Smooth muscle cell (in vitro differentiated cells): ENCODE data around the gene SERINC5. TPM values are rescaled to one million over a fixed set of nuclear protein-coding genes. Genes with fewer than 3 reads are reported as not detected.
A peak's percentile ranks its signal among the peaks of the same experiment; 100 is the strongest.

Experiments
- DNase-seq: peaks from one replicate; lab custom pipeline; 2025; ENCODE audit not compliant: unreplicated experiment; lab: John Stamatoyannopoulos, UW
- H2AFZ ChIP-seq: fragments of 200-600 bp; sonication (generic); 2 replicates; pipeline ENCODE4 v1.6.0; 2016; ENCODE audit warnings: antibody characterized with exemption, low read depth, mild to moderate bottlenecking
- H3F3A ChIP-seq: fragments of 200-600 bp; sonication (generic); 2 replicates; pipeline ENCODE4 v1.6.0; 2017; ENCODE audit warnings: antibody characterized with exemption, low read depth
- H3K27ac ChIP-seq: fragments of 200-600 bp; sonication (generic); 2 replicates; pipeline ENCODE4 v1.5.1; 2016; ENCODE audit warnings: low read depth, mild to moderate bottlenecking
- H3K27me3 ChIP-seq: fragments of 200-600 bp; sonication (generic); 2 replicates; pipeline ENCODE4 v1.6.1; 2016; ENCODE audit warnings: low read depth, mild to moderate bottlenecking
- H3K36me3 ChIP-seq: fragments of 200-600 bp; sonication (generic); 2 replicates; pipeline ENCODE4 v1.5.1; 2016; ENCODE audit warnings: low read depth
- H3K4me1 ChIP-seq: fragments of 200-600 bp; sonication (generic); 2 replicates; pipeline ENCODE4 v1.5.1; 2016; ENCODE audit warnings: low read depth
- H3K4me2 ChIP-seq: fragments of 200-600 bp; sonication (generic); 2 replicates; pipeline ENCODE4 v1.6.0; 2016; ENCODE audit warnings: mild to moderate bottlenecking
- H3K4me3 ChIP-seq: fragments of 200-600 bp; sonication (generic); 2 replicates; pipeline ENCODE4 v1.5.1; 2016; ENCODE audit warnings: mild to moderate bottlenecking
- H3K79me2 ChIP-seq: fragments of 200-600 bp; sonication (generic); 2 replicates; pipeline ENCODE4 v1.6.0; 2016; ENCODE audit warnings: low read depth, mild to moderate bottlenecking
- H3K9ac ChIP-seq: fragments of 200-600 bp; sonication (generic); 2 replicates; pipeline ENCODE4 v1.6.0; 2016; ENCODE audit warnings: low read depth
- H3K9me3 ChIP-seq: fragments of 200-600 bp; sonication (generic); replicated peaks from 2 replicates; pipeline ENCODE4 v1.5.1; 2016; ENCODE audit warnings: low read depth
- H4K20me1 ChIP-seq: fragments of 200-600 bp; sonication (generic); 2 replicates; pipeline ENCODE4 v1.6.0; 2016; ENCODE audit warnings: low read depth
- CTCF ChIP-seq: fragments of 200-600 bp; sonication (generic); IDR thresholded peaks from 2 replicates; pipeline ENCODE4 v1.5.1; 2017; ENCODE audit warnings: borderline replicate concordance, mild to moderate bottlenecking, antibody characterized with exemption; ENCODE audit not compliant: insufficient read depth, poor library complexity, severe bottlenecking
- WGBS: methylation state at CpG from one replicate; pipeline ENCODE4 v1.1.7; 2016; ENCODE audit warnings: low lambda C conversion rate; 5-methylcytosine and 5-hydroxymethylcytosine counted together
- polyA plus RNA-seq: library from polyadenylated mRNA; unstranded; fragments of >200 nt; fragmentation: Nextera tagmentation; extraction: Ambion mirVana; gene quantifications from 2 replicates; pipeline ENCODE4 v1.2.1, GENCODE V29; 2016
- total RNA-seq: library from RNA; depleted of rRNA; stranded (reverse); fragments of >200 nt; gene quantifications from 2 replicates; pipeline ENCODE4 v1.2.3, GENCODE V29; 2014

The SERINC5 gene
- total and polyA plus RNA-seq, 2 experiments from 2014 or later = 4.5 to 37.0 TPM

- TF ChIP-seq CTCF = no peak
- Histone ChIP-seq H3K36me3 (no peaks in the 10 kb centered on the region), H3K79me2 (peaks cover 96% of the 10 kb centered on the region), H3K27ac (no peak overlapping the region), H3K9me3 (no peaks in the 10 kb centered on the region), H3K4me3 (no peak overlapping the region), H3K27me3 (no peaks in the 10 kb centered on the region), H3K4me1 (peaks cover 3% of the 10 kb centered on the region), H3K4me2 (no peak overlapping the region), H4K20me1 (peaks cover 41% of the 10 kb centered on the region), H2AFZ (no peak overlapping the region), H3F3A (no peaks in the 10 kb centered on the region), H3K9ac (no peak overlapping the region)
- WGBS = 87% methylated on average over 5 of the region's 5 CpGs
- no peak for DNase-seq
Measured at GRCh38 chr5:80234116-80234948, 21.5 kb downstream of the SERINC5 start.

GRCh38 chr5:80231693-80232092, 24.2 kb downstream of the SERINC5 start:
- WGBS = 100% methylated on average over 1 of the region's 1 CpG
- Histone ChIP-seq H3K27me3 (no peaks in the 10 kb centered on the region), H3K27ac (peak overlapping the region; percentile 49), H3K4me1 (no peaks in the 10 kb centered on the region), H4K20me1 (peaks cover 25% of the 10 kb centered on the region), H2AFZ (no peak overlapping the region), H3K36me3 (no peaks in the 10 kb centered on the region), H3K9me3 (no peaks in the 10 kb centered on the region), H3K4me2 (no peak overlapping the region), H3K79me2 (peaks cover 89% of the 10 kb centered on the region), H3F3A (no peaks in the 10 kb centered on the region), H3K9ac (no peak overlapping the region), H3K4me3 (no peak overlapping the region)
- no peak for TF ChIP-seq CTCF
- no peak for DNase-seq

GRCh38 chr5:80231243-80231642, 24.6 kb downstream of the SERINC5 start:
- no peaks in the 10 kb centered on the region for H3K4me1 ChIP-seq
- peaks cover 89% of the 10 kb centered on the region for H3K79me2 ChIP-seq
- DNase-seq = no peak
- H3K27ac ChIP-seq = peak overlapping the region; percentile 49
- WGBS = 49% methylated on average over 3 of the region's 3 CpGs
- no peaks in the 10 kb centered on the region for H3K27me3 ChIP-seq
- no peaks in the 10 kb centered on the region for H3F3A ChIP-seq
- no peak overlapping the region for H3K9ac ChIP-seq
- H2AFZ ChIP-seq = no peak overlapping the region
- no peaks in the 10 kb centered on the region for H3K9me3 ChIP-seq
- no peaks in the 10 kb centered on the region for H3K36me3 ChIP-seq
- H4K20me1 ChIP-seq = peaks cover 29% of the 10 kb centered on the region
- H3K4me3 ChIP-seq = no peak overlapping the region
- H3K4me2 ChIP-seq = no peak overlapping the region
- no peak for TF ChIP-seq CTCF
